ENCODE results near the gene SPINK2.

Gene SPINK2

GRCh38 chr4:56821381-56822243 lies at the start of gene SPINK2:
TSS of gene SPINK2 (minus strand) at chr4:56821701. CDS start at chr4:56821662, 39 bp downstream.
- peak; percentile 53 for DNase-seq (ENCODE audit: low spot score)

- no peak for DNase-seq (ENCODE audit: low spot score)
Observed at GRCh38 chr4:56870946-56871345, 49.4 kb upstream of the SPINK2 start.

GRCh38 chr4:56863441-56864139 lies 42.1 kb upstream of the SPINK2 start:
- no peak for DNase-seq (ENCODE audit: low spot score)

- no peak for DNase-seq (ENCODE audit: low spot score)
Observed at GRCh38 chr4:56861360-56861759, 39.9 kb upstream of the SPINK2 start.

GRCh38 chr4:56860781-56861180 lies 39.3 kb upstream of the SPINK2 start:
- DNase-seq (ENCODE audit: low spot score), result no peak

GRCh38 chr4:56859841-56860240 lies 38.3 kb upstream of the SPINK2 start:
- no peak for DNase-seq (ENCODE audit: low spot score)

- DNase-seq (ENCODE audit: low spot score), result no peak
Observed at GRCh38 chr4:56857601-56858309, 36.3 kb upstream of the SPINK2 start.

GRCh38 chr4:56856656-56857055 lies 35.2 kb upstream of the SPINK2 start:
- no peak for DNase-seq (ENCODE audit: low spot score)

- no peak for DNase-seq (ENCODE audit: low spot score)
Observed at GRCh38 chr4:56850910-56851309, 29.4 kb upstream of the SPINK2 start.

GRCh38 chr4:56844802-56845580 lies 23.5 kb upstream of the SPINK2 start:
- no peak for DNase-seq (ENCODE audit: low spot score)

GRCh38 chr4:56843421-56843899 lies 22.0 kb upstream of the SPINK2 start:
- no peak for DNase-seq (ENCODE audit: low spot score)

- no peak for DNase-seq (ENCODE audit: low spot score)
Observed at GRCh38 chr4:56840559-56840958, 19.1 kb upstream of the SPINK2 start.

- no peak for DNase-seq (ENCODE audit: low spot score)
Observed at GRCh38 chr4:56828784-56829535, 7.5 kb upstream of the SPINK2 start.

GRCh38 chr4:56823933-56824600 lies 2.6 kb upstream of the SPINK2 start:
- no peak for DNase-seq (ENCODE audit: low spot score)

GRCh38 chr4:56818797-56819196 lies 2.7 kb downstream of the SPINK2 start:
- DNase-seq (ENCODE audit: low spot score), result no peak

GRCh38 chr4:56817840-56818491 lies 3.5 kb downstream of the SPINK2 start:
- peak; percentile 8 for DNase-seq (ENCODE audit: low spot score)

GRCh38 chr4:56806666-56807065 lies 14.8 kb downstream of the SPINK2 start:
- no peak for DNase-seq (ENCODE audit: low spot score)

- no peak for DNase-seq (ENCODE audit: low spot score)
Observed at GRCh38 chr4:56804551-56804950, 16.9 kb downstream of the SPINK2 start.

- DNase-seq (ENCODE audit: low spot score), result no peak
Observed at GRCh38 chr4:56803471-56803870, 18.0 kb downstream of the SPINK2 start.
